Activated CD4-positive, CD25-positive, alpha-beta regulatory T cell (primary cell): Measurements from ENCODE around the gene BRMS1L.

Experiments
- DNase-seq, 4 experiments: peaks; one replicate each; lab custom pipeline; 2025; lab: John Stamatoyannopoulos, UW

BRMS1L gene

DNA sequence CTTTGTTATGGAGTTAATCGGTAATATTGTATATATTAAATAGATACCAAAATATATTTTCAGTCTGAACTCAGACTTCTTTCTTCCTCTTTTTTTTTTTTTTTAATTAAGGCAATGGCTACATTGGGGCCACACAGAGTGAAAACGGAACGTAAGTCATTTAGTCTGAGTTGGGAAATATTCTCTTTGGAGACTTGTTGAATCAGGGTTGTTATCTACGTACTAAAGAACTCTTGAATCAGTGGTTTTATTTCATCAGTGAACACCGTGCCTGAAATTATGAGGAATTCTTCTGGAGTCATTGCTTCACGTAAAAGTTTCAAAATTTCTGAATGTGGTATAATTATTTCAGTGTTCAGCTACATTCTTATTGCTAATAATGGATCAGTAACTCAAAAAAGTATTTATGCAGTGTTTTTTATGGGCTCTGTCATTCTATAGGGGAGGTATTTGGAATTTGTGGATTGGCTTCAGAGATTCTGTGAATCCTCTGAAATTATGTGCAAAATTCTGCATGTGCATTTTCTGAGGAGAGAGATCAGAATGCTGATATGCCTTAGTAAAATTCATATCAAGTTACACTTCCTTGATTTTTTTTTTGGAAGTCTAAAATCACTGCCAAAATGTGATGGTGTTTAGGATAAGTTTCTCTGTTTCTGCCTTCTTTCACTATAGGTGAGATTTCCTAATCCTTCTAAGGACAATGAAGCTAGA is 39.6 kb downstream of the BRMS1L start:
- no peak for DNase-seq

DNA sequence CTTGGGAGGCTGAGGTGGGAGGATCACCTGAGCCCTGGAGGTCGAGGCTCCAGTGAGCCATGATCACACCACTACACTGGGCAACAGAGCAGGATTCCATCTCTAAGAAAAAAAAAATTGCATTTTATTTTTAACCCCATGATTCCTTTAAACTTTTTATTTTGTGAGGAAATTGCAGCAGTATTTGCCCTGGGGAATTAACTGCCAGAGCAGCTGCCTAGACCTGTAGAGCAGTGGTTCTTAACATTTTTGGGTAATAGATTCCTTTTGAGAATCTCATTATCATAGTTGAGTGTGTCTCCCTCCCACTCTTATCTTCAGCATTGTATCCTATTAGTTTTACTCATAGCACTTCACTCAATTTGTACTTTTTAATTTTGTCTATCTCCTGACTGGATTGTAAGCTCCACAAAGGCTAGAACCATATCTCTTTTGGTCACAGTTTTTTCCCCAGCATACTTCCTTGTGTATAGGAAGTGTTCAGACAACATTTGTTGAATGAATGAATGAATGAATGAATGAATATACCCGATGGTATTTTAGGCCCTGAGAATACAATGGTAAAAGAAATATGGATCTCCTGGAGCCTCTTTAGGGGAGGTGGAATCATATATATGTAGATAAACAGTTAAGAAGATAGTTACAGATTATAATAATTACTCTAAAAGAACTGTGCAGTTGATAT is 40.6 kb downstream of the BRMS1L start:
- no peak for DNase-seq

DNA sequence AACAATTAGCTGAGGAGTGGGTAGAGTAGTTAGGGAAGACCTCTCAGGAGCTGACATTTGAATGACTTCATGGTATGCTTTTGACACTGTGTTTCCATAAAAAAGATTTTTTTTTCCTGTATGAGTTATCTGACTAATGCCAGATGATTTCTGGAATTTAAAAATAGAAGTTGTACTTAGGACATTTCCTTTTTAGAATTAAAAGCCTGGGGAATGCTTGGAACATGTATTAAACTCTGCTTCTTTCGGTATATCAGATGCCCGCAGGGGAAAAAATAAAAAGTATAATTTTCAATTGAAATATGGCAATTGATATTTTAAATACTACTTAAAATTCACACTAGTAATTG is 41.1 kb downstream of the BRMS1L start:
- no peak for DNase-seq

DNA sequence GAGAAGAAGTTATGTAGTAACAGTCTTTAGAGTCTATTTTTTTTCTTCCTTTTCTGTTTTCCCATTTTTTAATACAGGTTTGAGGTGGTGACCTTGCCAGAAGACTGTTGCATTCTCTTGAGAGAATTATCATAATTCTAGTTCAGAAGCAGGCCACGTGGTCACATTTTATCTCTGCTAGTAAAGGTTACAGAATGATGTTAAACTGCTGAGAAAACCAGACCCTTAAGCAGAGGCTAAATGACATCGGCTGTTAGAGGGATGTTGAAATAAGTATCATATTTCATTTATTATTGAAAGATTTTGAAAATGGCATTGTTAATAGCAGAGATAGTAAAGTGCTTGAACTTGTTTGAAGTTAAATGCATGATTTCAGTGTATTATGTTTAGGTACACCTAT is 49.2 kb downstream of the BRMS1L start:
- DNase-seq = no peak

- DNase-seq = no peak
Observed at GRCh38 chr14:35877276-35877675, 51.1 kb downstream of the BRMS1L start.

- no peak for DNase-seq
Observed at GRCh38 chr14:35878272-35879150, 52.4 kb downstream of the BRMS1L start.

- no peak for DNase-seq
Observed at GRCh38 chr14:35879151-35879648, 53.1 kb downstream of the BRMS1L start.

DNA sequence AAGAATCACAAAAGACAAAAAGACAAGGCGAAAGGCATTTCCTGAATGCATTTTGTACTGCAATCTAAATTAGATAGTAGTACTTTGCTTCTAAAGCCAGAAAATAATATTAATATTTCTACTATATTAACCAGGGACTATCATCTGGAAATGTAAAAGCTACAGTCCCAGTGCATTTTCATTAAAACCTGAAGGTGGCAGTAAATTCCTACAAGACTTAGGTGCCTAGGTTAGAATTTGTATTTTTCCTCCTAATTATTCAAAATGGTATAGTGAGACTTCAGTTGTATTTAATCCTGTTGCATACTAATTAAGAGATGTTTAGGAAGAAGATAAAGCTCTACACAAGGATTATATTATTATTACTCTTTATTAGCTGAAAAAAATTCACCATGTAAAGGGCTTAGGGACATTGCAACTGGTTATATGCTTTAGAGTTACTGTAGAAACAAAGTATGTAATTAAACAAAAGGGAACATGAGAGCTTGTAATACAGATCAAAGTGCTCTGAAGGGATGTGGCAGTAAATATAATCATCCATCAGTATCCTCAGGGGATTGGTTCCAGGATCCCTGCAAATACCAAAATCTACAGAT is 53.6 kb downstream of the BRMS1L start:
- DNase-seq = no peak

DNA sequence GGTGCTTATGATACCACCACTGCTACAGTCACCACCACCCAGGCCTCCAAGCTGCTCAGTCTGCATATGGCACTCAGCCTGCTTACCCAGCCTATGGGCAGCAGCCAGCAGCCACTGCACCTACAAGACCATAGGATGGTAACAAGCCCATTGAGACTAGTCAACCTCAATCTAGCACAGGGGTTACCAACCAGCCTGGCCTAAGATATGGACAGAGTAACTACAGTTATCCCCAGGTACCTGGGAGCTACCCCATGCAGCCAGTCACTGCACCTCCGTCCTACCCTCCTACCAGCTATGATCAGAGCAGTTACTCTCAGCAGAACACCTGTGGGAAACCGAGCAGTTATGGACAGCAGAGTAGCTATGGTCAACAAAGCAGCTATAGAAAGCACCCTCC is 55.1 kb downstream of the BRMS1L start:
- DNase-seq = no peak

GRCh38 chr14:35883677-35884293 is 57.6 kb downstream of the BRMS1L start:
- no peak for DNase-seq

DNA sequence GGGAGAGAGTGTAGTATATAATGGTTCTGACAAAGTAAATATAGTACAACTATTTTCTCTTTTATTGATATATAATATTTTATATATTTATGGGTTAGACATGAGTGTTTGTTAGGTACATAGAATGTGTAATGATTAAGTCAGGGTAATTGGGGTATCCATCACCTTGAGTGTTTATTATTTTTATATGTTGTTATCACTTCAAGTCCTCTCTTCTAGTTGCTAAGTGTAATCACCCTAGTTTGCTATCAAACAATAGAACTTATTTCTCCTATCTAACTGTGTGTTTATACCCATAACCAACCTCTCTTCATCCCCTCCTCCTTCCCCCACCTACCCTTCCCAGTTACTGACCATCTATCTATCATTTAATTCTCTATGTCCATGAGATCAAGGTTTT is 64.2 kb downstream of the BRMS1L start:
- no peak for DNase-seq

DNA sequence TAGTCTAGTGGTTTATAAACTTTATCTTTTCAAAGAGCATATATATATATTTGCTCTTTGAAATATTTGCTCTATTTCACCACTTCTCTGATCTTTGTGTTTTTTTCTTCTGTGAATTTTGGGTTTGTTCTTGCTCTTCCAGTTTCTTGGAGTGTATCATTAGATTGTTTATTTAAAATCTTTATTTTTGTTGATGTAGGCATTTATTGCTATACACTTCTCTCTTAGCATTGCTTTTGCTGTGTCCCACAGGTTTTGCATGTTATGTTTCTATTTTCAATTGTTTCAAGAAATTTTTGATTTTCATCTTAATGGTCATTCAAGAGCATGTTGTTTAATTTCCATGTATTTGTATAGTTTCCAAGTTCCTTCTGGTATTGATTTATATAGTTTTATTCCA is 69.1 kb downstream of the BRMS1L start:
- no peak for DNase-seq

- no peak for DNase-seq
Observed at GRCh38 chr14:35897616-35898111, 71.5 kb downstream of the BRMS1L start.

DNA sequence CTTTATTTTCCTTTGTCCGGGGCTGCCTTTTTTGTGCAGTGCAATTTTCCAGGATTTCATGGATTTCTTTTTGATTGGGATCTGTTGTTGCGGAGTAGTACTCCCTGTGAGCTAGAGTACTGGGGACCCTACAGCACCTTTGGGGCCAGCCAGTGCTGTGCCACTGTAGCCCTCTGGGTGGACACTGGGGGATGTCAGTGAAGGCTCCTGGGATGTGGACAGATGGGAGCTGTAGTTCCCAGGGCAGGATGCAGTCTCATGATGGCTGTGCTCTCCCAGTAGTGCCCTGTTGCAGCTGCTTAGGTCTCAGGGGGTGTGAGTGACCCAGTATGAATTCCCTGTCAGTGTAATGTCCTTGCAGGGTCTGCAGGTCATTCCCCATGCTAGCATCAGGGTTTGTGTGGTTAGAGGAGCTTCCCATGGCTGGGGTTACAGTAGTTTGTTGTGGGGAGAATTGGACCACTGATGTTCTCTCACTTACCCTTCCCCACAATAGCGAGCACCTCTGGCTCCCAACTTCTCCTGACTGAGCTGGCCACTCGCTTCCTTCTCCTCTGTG is 72.2 kb downstream of the BRMS1L start:
- DNase-seq = no peak

DNA sequence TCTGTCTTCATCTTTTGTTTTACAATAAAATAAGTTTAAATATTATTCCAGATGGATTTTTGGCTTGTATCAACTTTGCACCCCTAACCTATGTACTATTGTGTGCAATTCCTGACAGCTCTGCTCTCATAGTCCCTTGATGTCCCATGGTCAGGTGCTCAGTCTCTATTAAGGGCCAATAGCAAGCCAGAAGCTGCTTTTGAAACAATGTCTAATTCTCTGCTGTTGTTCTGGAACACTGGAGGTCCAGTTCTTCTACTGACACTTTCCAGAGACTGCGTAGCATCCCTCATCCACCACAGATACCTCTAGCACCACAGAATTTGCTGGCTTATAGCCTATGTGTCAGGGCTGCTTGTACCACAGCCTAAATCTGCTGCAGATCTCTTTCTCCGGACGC is 74.6 kb downstream of the BRMS1L start:
- DNase-seq = no peak

- no peak for DNase-seq
Observed at GRCh38 chr14:35909665-35910064, 83.5 kb downstream of the BRMS1L start.

DNA sequence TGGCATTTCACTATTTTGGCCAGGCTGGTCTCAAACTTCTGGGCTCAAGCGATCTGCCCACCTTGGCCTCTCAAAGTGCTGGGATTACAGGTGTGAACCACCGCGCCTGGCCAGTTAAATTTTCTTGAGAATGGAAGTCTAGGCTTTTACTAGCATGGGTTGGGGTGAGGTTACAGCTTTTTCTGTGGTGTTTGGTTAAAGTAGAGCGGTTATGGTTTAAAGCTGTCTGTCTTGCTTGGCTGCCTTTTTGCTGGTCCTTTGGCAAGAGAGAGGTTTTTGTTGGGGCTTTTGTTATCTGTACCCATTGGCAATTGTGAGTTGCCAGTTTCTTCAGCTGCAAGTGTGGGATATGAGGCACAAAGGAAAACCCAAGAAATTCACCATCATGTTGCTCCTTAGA is 84.1 kb downstream of the BRMS1L start:
- no peak for DNase-seq

- no peak for DNase-seq
Observed at GRCh38 chr14:35911097-35911496, 85.0 kb downstream of the BRMS1L start.

GRCh38 chr14:35915185-35915584 is 89.0 kb downstream of the BRMS1L start:
- no peak for DNase-seq

DNA sequence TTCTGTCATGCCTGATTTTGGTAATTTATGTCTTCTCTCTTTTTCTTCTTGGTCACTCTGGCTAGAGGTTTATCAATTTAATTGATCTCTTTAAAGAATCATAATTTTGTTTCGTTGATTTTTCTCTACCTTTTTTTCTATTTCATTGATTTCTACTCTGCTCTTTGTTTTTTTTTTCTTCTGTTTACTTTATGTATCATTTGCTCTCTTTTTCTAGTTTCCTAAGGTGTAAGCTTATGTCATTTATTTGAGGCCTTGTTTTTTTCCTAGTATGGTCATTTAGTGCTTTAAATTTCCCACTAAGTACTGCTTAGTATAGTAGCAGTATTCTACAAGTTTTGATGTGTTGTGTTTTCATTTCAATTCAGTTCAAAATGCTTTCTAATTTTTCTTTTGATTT is 89.6 kb downstream of the BRMS1L start:
- DNase-seq = no peak
